HepG2 (cell line): ENCODE data around the gene ARMH3. TPM values are rescaled to one million over a fixed set of nuclear protein-coding genes. Genes with fewer than 3 reads are reported as not detected.

Source experiments
- ASH2L ChIP-seq: fragments of 300-600, 200-600 bp; sonication (generic); IDR thresholded peaks from 2 replicates; pipeline ENCODE4 v1.7.0; 2017; ENCODE audit warnings: low read depth, mild to moderate bottlenecking, moderate library complexity, mixed read lengths, low read length; ENCODE audit not compliant: insufficient read length
- CHD4 ChIP-seq: fragments of 200-600 bp; sonication (generic); IDR thresholded peaks from 2 replicates; pipeline ENCODE4 v1.7.0; 2017; ENCODE audit warnings: mild to moderate bottlenecking, low read length, borderline replicate concordance
- HOXD1 ChIP-seq: sonication (generic); formaldehyde crosslinking; IDR thresholded peaks from 2 replicates; pipeline ENCODE4 v1.5.0; 2020; ENCODE audit warnings: missing genetic modification reagents
- IKZF1 ChIP-seq: fragments of 450-650 bp; IDR thresholded peaks from 2 replicates; pipeline ENCODE4 v1.7.1; 2016
- MATR3 ChIP-seq: sonication (generic); formaldehyde crosslinking; IDR thresholded peaks from 2 replicates; pipeline ENCODE4 v1.4.0; 2020; ENCODE audit warnings: missing genetic modification reagents
- MYNN ChIP-seq: sonication (generic); formaldehyde crosslinking; IDR thresholded peaks from 2 replicates; pipeline ENCODE4 v1.4.0; 2020; ENCODE audit warnings: mild to moderate bottlenecking, low read depth, missing genetic modification reagents
- PAF1 ChIP-seq: IDR thresholded peaks from 2 replicates; pipeline ENCODE4 v1.6.1; 2016; ENCODE audit warnings: missing genetic modification reagents, missing compliant biosample characterization
- SIN3A ChIP-seq: IDR thresholded peaks from 2 replicates; pipeline ENCODE4 v1.6.1; 2011; ENCODE audit warnings: low read depth, mild to moderate bottlenecking, control low read depth, low read length, borderline replicate concordance
- SRSF9 ChIP-seq: fragments of 200-400 bp; formaldehyde crosslinking; IDR thresholded peaks from 2 replicates; pipeline ENCODE4 v1.6.1; 2018; ENCODE audit warnings: borderline replicate concordance, mild to moderate bottlenecking, low read depth, low read length; ENCODE audit not compliant: insufficient read depth, poor library complexity, severe bottlenecking
- ZNF20 ChIP-seq: sonication (generic); formaldehyde crosslinking; IDR thresholded peaks from 2 replicates; pipeline ENCODE4 v1.4.0; 2020; ENCODE audit warnings: mild to moderate bottlenecking, moderate library complexity, missing genetic modification reagents
- ZNF558 ChIP-seq: sonication (generic); formaldehyde crosslinking; IDR thresholded peaks from 2 replicates; pipeline ENCODE4 v1.9.0; 2022; ENCODE audit warnings: mild to moderate bottlenecking, missing genetic modification reagents, borderline replicate concordance
- ZNF7 ChIP-seq: IDR thresholded peaks from 2 replicates; pipeline ENCODE4 v1.6.1; 2016; ENCODE audit warnings: missing biosample characterization, missing genetic modification reagents
- polyA plus RNA-seq, 8 experiments: library from polyadenylated mRNA; depleted of rRNA in 3 of 8; stranded (reverse) in 7 of 8; unstranded in 1 of 8; fragments of >200 nt; fragmentation: Illumina TruSeq in 4 of 8; extraction: Trizol in 4 of 8; gene quantifications; 2 replicates each; pipeline versions ENCODE4 v1.2.1 to v1.2.3, GENCODE V29; 2011 to 2016; ENCODE audit warnings: low read depth in 4 of 8, missing spikeins in 1 of 8, mixed read lengths in 1 of 8; ENCODE audit not compliant: insufficient read depth in 1 of 8
- total RNA-seq, 5 experiments: library from RNA; depleted of rRNA; stranded (reverse); fragments of >200 nt; fragmentation: Illumina TruSeq; extraction: Trizol; gene quantifications; 2 replicates each; pipeline ENCODE4 v1.2.3, GENCODE V29; 2016; ENCODE audit warnings: low read depth in 1 of 5
- TF ChIP-seq, protein P1 (sequence below): sonication (generic); formaldehyde crosslinking; IDR thresholded peaks from 2 replicates; pipeline ENCODE4 v1.9.0; 2021; ENCODE audit warnings: mild to moderate bottlenecking, missing genetic modification reagents
- TF ChIP-seq, protein P2 (sequence below): sonication (generic); formaldehyde crosslinking; IDR thresholded peaks from 2 replicates; pipeline ENCODE4 v1.4.0; 2020; ENCODE audit warnings: missing genetic modification reagents
- TF ChIP-seq, protein P3 (sequence below): sonication (generic); formaldehyde crosslinking; IDR thresholded peaks from 2 replicates; pipeline ENCODE4 v1.4.0; 2020; ENCODE audit warnings: mild to moderate bottlenecking, missing genetic modification reagents
- TF ChIP-seq, protein P4 (sequence below): IDR thresholded peaks from 2 replicates; pipeline ENCODE4 v1.4.0; 2020; ENCODE audit warnings: mild to moderate bottlenecking, missing genetic modification reagents

ARMH3 gene
- total and polyA plus RNA-seq, 2 of the 13 experiments (the other 11 are each of a cell fraction or from before 2014, with no cell fraction given): 8.4 to 16.9 TPM

DNA sequence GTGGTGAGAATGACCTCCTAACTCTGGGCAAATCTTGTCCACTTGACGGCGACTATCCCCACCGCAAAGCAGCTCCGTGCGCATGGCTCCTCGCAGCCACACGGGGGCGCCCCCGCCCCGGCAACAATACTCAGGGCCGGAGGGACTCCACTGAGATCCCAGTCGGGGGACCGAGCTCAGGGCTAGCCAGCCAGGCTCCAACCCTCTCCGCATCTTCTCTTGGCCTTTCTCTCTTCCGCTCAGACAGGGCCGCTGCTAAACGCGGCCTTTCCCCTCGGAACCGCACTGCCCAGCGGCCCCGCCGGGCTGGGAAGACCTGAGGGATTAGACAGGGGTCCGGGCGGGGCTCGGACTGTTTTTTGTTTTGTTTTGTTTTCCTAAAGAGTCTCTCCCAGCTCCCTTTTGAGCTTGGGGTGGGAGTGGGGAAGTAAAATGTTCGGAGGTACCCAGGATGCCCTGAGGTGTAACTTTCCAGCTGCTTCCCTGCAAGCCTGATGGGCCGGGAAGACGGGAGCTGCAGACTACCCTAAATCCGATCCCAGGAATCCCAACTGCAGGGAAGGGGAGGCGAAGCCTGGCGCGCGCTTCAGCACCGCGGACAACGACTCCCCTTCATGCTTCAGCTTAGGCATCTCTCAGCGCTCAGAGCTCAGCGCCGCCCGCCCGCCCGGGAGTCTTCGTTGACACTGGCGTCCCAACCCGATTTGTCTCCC lies 215.1 kb downstream of the ARMH3 start (continued):
- TF ChIP-seq, protein P1, sequence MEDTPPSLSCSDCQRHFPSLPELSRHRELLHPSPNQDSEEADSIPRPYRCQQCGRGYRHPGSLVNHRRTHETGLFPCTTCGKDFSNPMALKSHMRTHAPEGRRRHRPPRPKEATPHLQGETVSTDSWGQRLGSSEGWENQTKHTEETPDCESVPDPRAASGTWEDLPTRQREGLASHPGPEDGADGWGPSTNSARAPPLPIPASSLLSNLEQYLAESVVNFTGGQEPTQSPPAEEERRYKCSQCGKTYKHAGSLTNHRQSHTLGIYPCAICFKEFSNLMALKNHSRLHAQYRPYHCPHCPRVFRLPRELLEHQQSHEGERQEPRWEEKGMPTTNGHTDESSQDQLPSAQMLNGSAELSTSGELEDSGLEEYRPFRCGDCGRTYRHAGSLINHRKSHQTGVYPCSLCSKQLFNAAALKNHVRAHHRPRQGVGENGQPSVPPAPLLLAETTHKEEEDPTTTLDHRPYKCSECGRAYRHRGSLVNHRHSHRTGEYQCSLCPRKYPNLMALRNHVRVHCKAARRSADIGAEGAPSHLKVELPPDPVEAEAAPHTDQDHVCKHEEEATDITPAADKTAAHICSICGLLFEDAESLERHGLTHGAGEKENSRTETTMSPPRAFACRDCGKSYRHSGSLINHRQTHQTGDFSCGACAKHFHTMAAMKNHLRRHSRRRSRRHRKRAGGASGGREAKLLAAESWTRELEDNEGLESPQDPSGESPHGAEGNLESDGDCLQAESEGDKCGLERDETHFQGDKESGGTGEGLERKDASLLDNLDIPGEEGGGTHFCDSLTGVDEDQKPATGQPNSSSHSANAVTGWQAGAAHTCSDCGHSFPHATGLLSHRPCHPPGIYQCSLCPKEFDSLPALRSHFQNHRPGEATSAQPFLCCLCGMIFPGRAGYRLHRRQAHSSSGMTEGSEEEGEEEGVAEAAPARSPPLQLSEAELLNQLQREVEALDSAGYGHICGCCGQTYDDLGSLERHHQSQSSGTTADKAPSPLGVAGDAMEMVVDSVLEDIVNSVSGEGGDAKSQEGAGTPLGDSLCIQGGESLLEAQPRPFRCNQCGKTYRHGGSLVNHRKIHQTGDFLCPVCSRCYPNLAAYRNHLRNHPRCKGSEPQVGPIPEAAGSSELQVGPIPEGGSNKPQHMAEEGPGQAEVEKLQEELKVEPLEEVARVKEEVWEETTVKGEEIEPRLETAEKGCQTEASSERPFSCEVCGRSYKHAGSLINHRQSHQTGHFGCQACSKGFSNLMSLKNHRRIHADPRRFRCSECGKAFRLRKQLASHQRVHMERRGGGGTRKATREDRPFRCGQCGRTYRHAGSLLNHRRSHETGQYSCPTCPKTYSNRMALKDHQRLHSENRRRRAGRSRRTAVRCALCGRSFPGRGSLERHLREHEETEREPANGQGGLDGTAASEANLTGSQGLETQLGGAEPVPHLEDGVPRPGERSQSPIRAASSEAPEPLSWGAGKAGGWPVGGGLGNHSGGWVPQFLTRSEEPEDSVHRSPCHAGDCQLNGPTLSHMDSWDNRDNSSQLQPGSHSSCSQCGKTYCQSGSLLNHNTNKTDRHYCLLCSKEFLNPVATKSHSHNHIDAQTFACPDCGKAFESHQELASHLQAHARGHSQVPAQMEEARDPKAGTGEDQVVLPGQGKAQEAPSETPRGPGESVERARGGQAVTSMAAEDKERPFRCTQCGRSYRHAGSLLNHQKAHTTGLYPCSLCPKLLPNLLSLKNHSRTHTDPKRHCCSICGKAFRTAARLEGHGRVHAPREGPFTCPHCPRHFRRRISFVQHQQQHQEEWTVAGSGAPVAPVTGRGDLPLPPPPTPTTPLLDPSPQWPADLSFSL (CRISPR knock-in tag): no peak
- TF ChIP-seq CHD4 (no peak), MYNN (CRISPR knock-in tag) (no peak), IKZF1 (no peak), ZNF558 (no peak), SRSF9 (no peak), SIN3A (peak; percentile 68; the same call in 1 of the 2 replicates), ASH2L (peak; percentile 27), PAF1 (CRISPR knock-in tag) (no peak), MATR3 (CRISPR knock-in tag) (no peak), ZNF7 (peak; percentile 25; the same call in 1 of the 2 replicates), HOXD1 (no peak), ZNF20 (CRISPR knock-in tag) (no peak)
- TF ChIP-seq, protein P2, sequence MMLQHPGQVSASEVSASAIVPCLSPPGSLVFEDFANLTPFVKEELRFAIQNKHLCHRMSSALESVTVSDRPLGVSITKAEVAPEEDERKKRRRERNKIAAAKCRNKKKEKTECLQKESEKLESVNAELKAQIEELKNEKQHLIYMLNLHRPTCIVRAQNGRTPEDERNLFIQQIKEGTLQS (CRISPR knock-in tag): 0 out of 2 replicates have a peak, but pooled peaks have one; percentile 22
- TF ChIP-seq, protein P3, sequence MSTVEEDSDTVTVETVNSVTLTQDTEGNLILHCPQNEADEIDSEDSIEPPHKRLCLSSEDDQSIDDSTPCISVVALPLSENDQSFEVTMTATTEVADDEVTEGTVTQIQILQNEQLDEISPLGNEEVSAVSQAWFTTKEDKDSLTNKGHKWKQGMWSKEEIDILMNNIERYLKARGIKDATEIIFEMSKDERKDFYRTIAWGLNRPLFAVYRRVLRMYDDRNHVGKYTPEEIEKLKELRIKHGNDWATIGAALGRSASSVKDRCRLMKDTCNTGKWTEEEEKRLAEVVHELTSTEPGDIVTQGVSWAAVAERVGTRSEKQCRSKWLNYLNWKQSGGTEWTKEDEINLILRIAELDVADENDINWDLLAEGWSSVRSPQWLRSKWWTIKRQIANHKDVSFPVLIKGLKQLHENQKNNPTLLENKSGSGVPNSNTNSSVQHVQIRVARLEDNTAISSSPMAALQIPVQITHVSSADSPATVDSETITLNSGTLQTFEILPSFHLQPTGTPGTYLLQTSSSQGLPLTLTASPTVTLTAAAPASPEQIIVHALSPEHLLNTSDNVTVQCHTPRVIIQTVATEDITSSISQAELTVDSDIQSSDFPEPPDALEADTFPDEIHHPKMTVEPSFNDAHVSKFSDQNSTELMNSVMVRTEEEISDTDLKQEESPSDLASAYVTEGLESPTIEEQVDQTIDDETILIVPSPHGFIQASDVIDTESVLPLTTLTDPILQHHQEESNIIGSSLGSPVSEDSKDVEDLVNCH (CRISPR knock-in tag): no peak
- TF ChIP-seq, protein P4, sequence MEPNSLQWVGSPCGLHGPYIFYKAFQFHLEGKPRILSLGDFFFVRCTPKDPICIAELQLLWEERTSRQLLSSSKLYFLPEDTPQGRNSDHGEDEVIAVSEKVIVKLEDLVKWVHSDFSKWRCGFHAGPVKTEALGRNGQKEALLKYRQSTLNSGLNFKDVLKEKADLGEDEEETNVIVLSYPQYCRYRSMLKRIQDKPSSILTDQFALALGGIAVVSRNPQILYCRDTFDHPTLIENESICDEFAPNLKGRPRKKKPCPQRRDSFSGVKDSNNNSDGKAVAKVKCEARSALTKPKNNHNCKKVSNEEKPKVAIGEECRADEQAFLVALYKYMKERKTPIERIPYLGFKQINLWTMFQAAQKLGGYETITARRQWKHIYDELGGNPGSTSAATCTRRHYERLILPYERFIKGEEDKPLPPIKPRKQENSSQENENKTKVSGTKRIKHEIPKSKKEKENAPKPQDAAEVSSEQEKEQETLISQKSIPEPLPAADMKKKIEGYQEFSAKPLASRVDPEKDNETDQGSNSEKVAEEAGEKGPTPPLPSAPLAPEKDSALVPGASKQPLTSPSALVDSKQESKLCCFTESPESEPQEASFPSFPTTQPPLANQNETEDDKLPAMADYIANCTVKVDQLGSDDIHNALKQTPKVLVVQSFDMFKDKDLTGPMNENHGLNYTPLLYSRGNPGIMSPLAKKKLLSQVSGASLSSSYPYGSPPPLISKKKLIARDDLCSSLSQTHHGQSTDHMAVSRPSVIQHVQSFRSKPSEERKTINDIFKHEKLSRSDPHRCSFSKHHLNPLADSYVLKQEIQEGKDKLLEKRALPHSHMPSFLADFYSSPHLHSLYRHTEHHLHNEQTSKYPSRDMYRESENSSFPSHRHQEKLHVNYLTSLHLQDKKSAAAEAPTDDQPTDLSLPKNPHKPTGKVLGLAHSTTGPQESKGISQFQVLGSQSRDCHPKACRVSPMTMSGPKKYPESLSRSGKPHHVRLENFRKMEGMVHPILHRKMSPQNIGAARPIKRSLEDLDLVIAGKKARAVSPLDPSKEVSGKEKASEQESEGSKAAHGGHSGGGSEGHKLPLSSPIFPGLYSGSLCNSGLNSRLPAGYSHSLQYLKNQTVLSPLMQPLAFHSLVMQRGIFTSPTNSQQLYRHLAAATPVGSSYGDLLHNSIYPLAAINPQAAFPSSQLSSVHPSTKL (CRISPR knock-in tag): no peak
